Measurements from ENCODE around the gene INSYN2B. TPM values are rescaled to one million over a fixed set of nuclear protein-coding genes. Genes with fewer than 3 reads are reported as not detected.

The INSYN2B gene
- total and polyA plus RNA-seq, 2 donors (not counting 1 experiment from before 2014, with no cell fraction given) = not detected

- CTCF ChIA-PET = no interaction called here
- no peak for DNase-seq
- intact Hi-C loops (cut with micrococcal nuclease) = no loop called here
- Histone ChIP-seq H3K9ac (ENCODE audit: low read length) (no peak overlapping the region), H3K9me3 (ENCODE audit: control extremely low read depth in 1 of 3, control insufficient read depth in 2 of 3, insufficient read depth in 1 of 3, low read length in 2 of 3) (no peaks in the 10 kb centered on the region), H3K27ac (ENCODE audit: low read length in 2 of 2) (no peak overlapping the region), H3K27me3 (replicated peaks in 1 of 4; ENCODE audit: control extremely low read depth in 1 of 4, control insufficient read depth in 3 of 4, insufficient read depth in 4 of 4, low read length in 3 of 4) (no peaks in the 10 kb centered on the region), H3K36me3 (replicated peaks in 1 of 2; ENCODE audit: control extremely low read depth in 1 of 2, control insufficient read depth in 1 of 2, extremely low read depth in 1 of 2, insufficient read depth in 2 of 2, low read length in 1 of 2) (peaks cover 2 to 14% of the 10 kb centered on the region in 2 experiments), H3K4me3 (ENCODE audit: control extremely low read depth in 1 of 5, extremely low read depth in 1 of 5, insufficient read depth in 1 of 5, low read depth in 2 of 5, low read length in 4 of 5) (no peak overlapping the region), H3K4me1 (ENCODE audit: control insufficient read depth in 2 of 2, insufficient read depth in 2 of 2, low read length in 2 of 2) (no peaks in the 10 kb centered on the region), H4K20me1 (ENCODE audit: control insufficient read depth, insufficient read depth, low read length, poor library complexity, severe bottlenecking) (peaks cover 20% of the 10 kb centered on the region), H2AFZ (ENCODE audit: insufficient read depth, low read depth, low read length, poor library complexity, severe bottlenecking) (no peak overlapping the region), H3K79me2 (ENCODE audit: control insufficient read depth, insufficient read depth, low read length) (peaks cover 12% of the 10 kb centered on the region), H3K4me2 (replicated peaks; ENCODE audit: low read depth, low read length, poor library complexity, severe bottlenecking) (no peak overlapping the region)
- H3K4me3 Mint-ChIP-seq = no peak overlapping the region
- H3K9me3 Mint-ChIP-seq (ENCODE audit: insufficient read depth) = no peaks in the 10 kb centered on the region
- H3K4me1 Mint-ChIP-seq = peaks cover 13% of the 10 kb centered on the region
- no peak for ATAC-seq (ENCODE audit: low read depth)
- TF ChIP-seq EZH2 (IDR thresholded peaks at IDR 0.05; ENCODE audit: borderline replicate concordance, insufficient read depth, low read depth, low read length, poor library complexity, severe bottlenecking) (no peak), CTCF (IDR thresholded peaks at IDR 0.05) (no peak)
- POLR2A ChIA-PET = no interaction called here
- H3K27ac Mint-ChIP-seq = no peak overlapping the region
- no peaks in the 10 kb centered on the region for H3K27me3 Mint-ChIP-seq
- no CpG with 5 or more reads among the region's 1 CpG for WGBS (ENCODE audit: insufficient coverage)
These were observed 38.1 kb downstream of the INSYN2B start for GRCh38 chr5:169942181-169942580.

GRCh38 chr5:169941542-169941941 lies 38.8 kb downstream of the INSYN2B start:
- CTCF ChIA-PET = no interaction called here

More at GRCh38 chr5:169941542-169941941, 38.8 kb downstream of the INSYN2B start:
- no peak overlapping the region for H3K4me3 Mint-ChIP-seq
- H3K4me1 Mint-ChIP-seq = peaks cover 13% of the 10 kb centered on the region
- no peak overlapping the region for H3K4me2 ChIP-seq (replicated peaks; ENCODE audit: low read depth, low read length, poor library complexity, severe bottlenecking)
- H4K20me1 ChIP-seq (ENCODE audit: control insufficient read depth, insufficient read depth, low read length, poor library complexity, severe bottlenecking) = peaks cover 20% of the 10 kb centered on the region
- ATAC-seq (ENCODE audit: low read depth) (no peak), DNase-seq (no peak)
- 99% methylated on average over 7 of the region's 7 CpGs for WGBS (ENCODE audit: insufficient coverage)
- intact Hi-C loops (cut with micrococcal nuclease) = no loop called here
- POLR2A ChIA-PET = no interaction called here
- no peak overlapping the region for H3K27ac ChIP-seq (ENCODE audit: low read length in 2 of 2)
- no peak overlapping the region for H3K27ac Mint-ChIP-seq
- H3K27me3 Mint-ChIP-seq = no peaks in the 10 kb centered on the region
- H3K36me3 ChIP-seq (replicated peaks in 1 of 2; ENCODE audit: control extremely low read depth in 1 of 2, control insufficient read depth in 1 of 2, extremely low read depth in 1 of 2, insufficient read depth in 2 of 2, low read length in 1 of 2) = peaks cover 2 to 12% of the 10 kb centered on the region in 2 experiments
- H3K9ac ChIP-seq (ENCODE audit: low read length) = no peak overlapping the region
- H2AFZ ChIP-seq (ENCODE audit: insufficient read depth, low read depth, low read length, poor library complexity, severe bottlenecking) = no peak overlapping the region
- H3K9me3 ChIP-seq (ENCODE audit: control extremely low read depth in 1 of 3, control insufficient read depth in 2 of 3, insufficient read depth in 1 of 3, low read length in 2 of 3) = no peaks in the 10 kb centered on the region
- no peak overlapping the region for H3K4me3 ChIP-seq (ENCODE audit: control extremely low read depth in 1 of 5, extremely low read depth in 1 of 5, insufficient read depth in 1 of 5, low read depth in 2 of 5, low read length in 4 of 5)
- TF ChIP-seq EZH2 (IDR thresholded peaks at IDR 0.05; ENCODE audit: borderline replicate concordance, insufficient read depth, low read depth, low read length, poor library complexity, severe bottlenecking) (no peak), CTCF (IDR thresholded peaks at IDR 0.05) (no peak)
- no peaks in the 10 kb centered on the region for H3K27me3 ChIP-seq (replicated peaks in 1 of 4; ENCODE audit: control extremely low read depth in 1 of 4, control insufficient read depth in 3 of 4, insufficient read depth in 4 of 4, low read length in 3 of 4)
- H3K9me3 Mint-ChIP-seq (ENCODE audit: insufficient read depth) = no peaks in the 10 kb centered on the region
- peaks cover 12% of the 10 kb centered on the region for H3K79me2 ChIP-seq (ENCODE audit: control insufficient read depth, insufficient read depth, low read length)
- no peaks in the 10 kb centered on the region for H3K4me1 ChIP-seq (ENCODE audit: control insufficient read depth in 2 of 2, insufficient read depth in 2 of 2, low read length in 2 of 2)

Measured in B cell (primary cell).